Breast epithelium (tissue), 4 donors: Measurements from ENCODE around the gene PCBP3. TPM values are rescaled to one million over a fixed set of nuclear protein-coding genes. Genes with fewer than 3 reads are reported as not detected.

Experiments used
- DNase-seq, 2 donors: peaks; one replicate each; pipeline ENCODE4 v3.0.0-alpha.2; 2019; ENCODE audit warnings: low spot score in 2 of 2
- H3K27ac ChIP-seq, 2 donors: fragments of 200-600 bp; sonication (generic) in 1 of 2; one replicate each; pipeline ENCODE4 v1.5.1; 2016 to 2019; ENCODE audit warnings: mild to moderate bottlenecking in 1 of 2
- H3K27me3 ChIP-seq, 2 donors: fragments of 200-600 bp; sonication (generic) in 1 of 2; one replicate each; pipeline versions ENCODE4 v1.5.1 to v1.6.0; 2017 to 2019; ENCODE audit warnings: control low read depth in 1 of 2, mild to moderate bottlenecking in 1 of 2
- H3K36me3 ChIP-seq: fragments of 200-600 bp; one replicate; pipeline ENCODE4 v1.5.1; 2019
- H3K4me1 ChIP-seq, 2 donors: fragments of 200-600 bp; sonication (generic); one replicate each; pipeline ENCODE4 v1.5.1; 2016 to 2019; ENCODE audit warnings: control low read depth in 1 of 2
- H3K4me3 ChIP-seq, 3 donors: fragments of 200-600 bp; sonication (generic); 1 replicate in 2 of 3; 2 replicates in 1 of 3; pipeline ENCODE4 v1.5.1; 2016 to 2019; ENCODE audit warnings: mild to moderate bottlenecking in 3 of 3, moderate library complexity in 2 of 3
- H3K9me3 ChIP-seq, 2 donors: fragments of 200-600 bp; sonication (generic) in 1 of 2; one replicate each; pipeline ENCODE4 v1.5.1; 2016 to 2019; ENCODE audit warnings: control low read depth in 1 of 2
- CTCF ChIP-seq, 3 donors: fragments of 450-650 bp; IDR thresholded peaks; one replicate each; pipeline ENCODE4 v1.5.1; 2016 to 2017; ENCODE audit warnings: antibody characterized with exemption in 3 of 3, mild to moderate bottlenecking in 3 of 3, moderate library complexity in 3 of 3
- POLR2A ChIP-seq: fragments of 450-650 bp; IDR thresholded peaks from one replicate; pipeline ENCODE4 v1.6.1; 2016; ENCODE audit warnings: antibody characterized with exemption, mild to moderate bottlenecking, moderate library complexity
- POLR2AphosphoS5 ChIP-seq, 3 donors: sonication (generic); formaldehyde crosslinking; IDR thresholded peaks; one replicate each; pipeline ENCODE4 v1.6.1; 2017; ENCODE audit warnings: antibody characterized with exemption in 3 of 3
- intact Hi-C: fragments of 100-400 bp; cut with DNase I; formaldehyde crosslinking; loops from one replicate; pipeline ENCODE4 v1.15.1; 2023; ENCODE audit warnings: low total_unique reads
- total RNA-seq, 3 donors: library from RNA; depleted of rRNA; stranded (reverse); fragments of >200 nt; gene quantifications; one replicate each; pipeline ENCODE4 v1.1.0, GENCODE V29; 2016

The PCBP3 gene
- total RNA-seq, 3 donors from 2014 or later: 3.4 to 13.8 (median 4.6) TPM

GRCh38 chr21:45824546-45825215, 181.2 kb downstream of the PCBP3 start:
- DNase-seq: peak in 1 of 2 donors; percentile 25
- Histone ChIP-seq H3K36me3 (no peaks in the 10 kb centered on the region), H3K27me3 (peaks cover 0 to 30% of the 10 kb centered on the region in 2 donors), H3K4me3 (no peak overlapping the region), H3K4me1 (no peaks in the 10 kb centered on the region), H3K27ac (no peak overlapping the region), H3K9me3 (no peaks in the 10 kb centered on the region)
- intact Hi-C loops: no loop called here
- TF ChIP-seq POLR2AphosphoS5 (IDR thresholded peaks at IDR 0.05) (no peak), CTCF (IDR thresholded peaks at IDR 0.05) (no peak), POLR2A (no peak)

- Histone ChIP-seq H3K4me3 (no peak overlapping the region), H3K27ac (no peak overlapping the region), H3K36me3 (no peaks in the 10 kb centered on the region), H3K4me1 (no peaks in the 10 kb centered on the region), H3K27me3 (peaks cover 0 to 30% of the 10 kb centered on the region in 2 donors), H3K9me3 (no peaks in the 10 kb centered on the region)
- TF ChIP-seq POLR2A (no peak), POLR2AphosphoS5 (IDR thresholded peaks at IDR 0.05) (no peak), CTCF (IDR thresholded peaks at IDR 0.05) (no peak)
- DNase-seq: peak in 1 of 2 donors; percentile 43
- intact Hi-C loops: no loop called here
These were observed 181.7 kb downstream of the PCBP3 start for GRCh38 chr21:45825219-45825618.

DNA sequence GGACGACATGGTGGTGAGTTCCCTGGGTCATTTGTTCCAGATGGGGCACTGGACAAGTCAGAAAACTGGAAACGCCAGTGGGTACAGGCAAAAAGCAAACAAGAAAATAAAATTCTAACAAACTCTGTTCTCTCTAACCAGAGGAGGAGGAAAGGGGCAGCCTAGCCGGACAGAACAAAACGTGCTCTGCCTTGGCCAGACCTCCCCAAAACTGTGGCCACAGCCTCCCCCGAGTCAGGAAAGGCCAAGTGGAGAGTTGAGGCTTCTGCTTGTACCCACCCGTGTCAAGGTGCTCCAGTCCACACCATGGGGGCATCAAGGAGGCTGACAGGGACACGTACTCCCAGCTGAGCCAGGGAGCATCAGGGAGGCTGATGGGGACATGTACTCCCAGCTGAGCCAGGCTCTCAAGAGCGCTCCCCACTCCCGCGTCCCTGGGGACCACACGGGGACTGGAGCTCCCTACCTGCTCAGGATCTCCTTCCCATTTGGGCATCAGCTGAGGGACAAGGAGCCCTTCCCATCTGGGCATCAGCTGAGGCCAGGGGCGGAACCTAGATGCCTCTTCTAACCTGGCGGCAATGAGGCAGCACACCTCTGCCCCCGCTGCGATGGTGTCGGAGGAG, 183.3 kb downstream of the PCBP3 start:
- H3K27me3 ChIP-seq: peaks cover 0 to 23% of the 10 kb centered on the region in 2 donors
- no peaks in the 10 kb centered on the region for H3K9me3 ChIP-seq
- TF ChIP-seq POLR2A (no peak), CTCF (IDR thresholded peaks at IDR 0.05) (no peak), POLR2AphosphoS5 (IDR thresholded peaks at IDR 0.05) (no peak)
- H3K4me1 ChIP-seq: no peaks in the 10 kb centered on the region
- no peak overlapping the region for H3K27ac ChIP-seq
- no peak for DNase-seq
- no peaks in the 10 kb centered on the region for H3K36me3 ChIP-seq
- H3K4me3 ChIP-seq: no peak overlapping the region
- intact Hi-C loops: no loop called here

DNA sequence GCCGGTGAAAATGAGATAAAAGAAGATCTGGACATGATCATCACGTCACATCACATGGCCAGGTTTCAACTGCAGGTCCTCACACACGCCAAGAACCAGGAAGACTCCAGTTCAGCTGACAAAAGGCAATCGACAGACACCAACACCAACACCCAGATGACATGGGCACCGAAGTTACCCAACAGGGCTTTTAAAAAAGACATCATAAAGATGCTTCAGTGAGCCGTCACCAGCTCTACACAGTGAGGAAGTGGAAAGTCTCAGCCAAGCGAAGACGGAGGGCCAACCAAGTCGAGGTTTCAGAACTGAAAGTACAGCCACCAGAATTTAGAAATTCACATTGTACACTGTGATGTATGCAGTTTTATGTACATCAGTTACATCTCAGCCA, 183.8 kb downstream of the PCBP3 start:
- H3K4me1 ChIP-seq: no peaks in the 10 kb centered on the region
- no peak for DNase-seq
- H3K27ac ChIP-seq: no peak overlapping the region
- H3K4me3 ChIP-seq: no peak overlapping the region
- no peaks in the 10 kb centered on the region for H3K36me3 ChIP-seq
- no peak for TF ChIP-seq POLR2A
- TF ChIP-seq CTCF (IDR thresholded peaks at IDR 0.05): no peak
- no peak for TF ChIP-seq POLR2AphosphoS5 (IDR thresholded peaks at IDR 0.05)
- intact Hi-C loops: no loop called here
- H3K9me3 ChIP-seq: no peaks in the 10 kb centered on the region
- peaks cover 0 to 22% of the 10 kb centered on the region in 2 donors for H3K27me3 ChIP-seq

GRCh38 chr21:45827881-45828579, 184.5 kb downstream of the PCBP3 start:
- H3K27ac ChIP-seq: no peak overlapping the region
- intact Hi-C loops: no loop called here
- no peak for DNase-seq

More at GRCh38 chr21:45827881-45828579, 184.5 kb downstream of the PCBP3 start:
- TF ChIP-seq CTCF (IDR thresholded peaks at IDR 0.05): no peak
- TF ChIP-seq POLR2A: no peak
- TF ChIP-seq POLR2AphosphoS5 (IDR thresholded peaks at IDR 0.05): no peak
- Histone ChIP-seq H3K27me3 (peaks cover 0 to 17% of the 10 kb centered on the region in 2 donors), H3K4me3 (no peak overlapping the region), H3K9me3 (no peaks in the 10 kb centered on the region), H3K36me3 (no peaks in the 10 kb centered on the region), H3K4me1 (no peaks in the 10 kb centered on the region)
